Measurements from ENCODE around the gene COBL.

The COBL gene

DNA sequence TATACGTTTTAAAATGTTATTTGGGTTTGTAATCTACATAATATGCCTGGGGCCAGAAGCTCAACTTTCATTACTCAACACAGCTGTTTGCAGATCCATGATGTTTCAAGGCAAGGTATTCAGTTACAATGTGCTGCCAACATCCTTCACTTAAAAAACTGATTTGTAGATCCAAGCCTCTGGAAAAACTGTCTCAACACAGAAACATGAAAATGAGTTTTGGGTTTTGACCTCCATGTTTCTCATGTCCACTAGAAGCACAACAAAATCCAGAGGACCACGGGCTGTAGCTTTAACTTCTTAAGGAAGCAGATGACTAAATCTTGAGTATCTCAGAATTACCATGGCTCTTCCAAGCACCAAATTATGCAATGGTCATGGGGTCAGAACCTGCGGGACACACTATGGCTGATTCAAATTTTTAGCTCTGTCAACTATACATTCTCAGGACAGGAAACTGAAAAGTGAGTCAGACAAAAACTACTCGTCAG, 286.9 kb downstream of the COBL start:
- no peak overlapping the region for H3K4me3 ChIP-seq (ENCODE audit: low read depth, low read length)
- DNase-seq (ENCODE audit: low read depth) = no peak
- TF ChIP-seq, protein P1, sequence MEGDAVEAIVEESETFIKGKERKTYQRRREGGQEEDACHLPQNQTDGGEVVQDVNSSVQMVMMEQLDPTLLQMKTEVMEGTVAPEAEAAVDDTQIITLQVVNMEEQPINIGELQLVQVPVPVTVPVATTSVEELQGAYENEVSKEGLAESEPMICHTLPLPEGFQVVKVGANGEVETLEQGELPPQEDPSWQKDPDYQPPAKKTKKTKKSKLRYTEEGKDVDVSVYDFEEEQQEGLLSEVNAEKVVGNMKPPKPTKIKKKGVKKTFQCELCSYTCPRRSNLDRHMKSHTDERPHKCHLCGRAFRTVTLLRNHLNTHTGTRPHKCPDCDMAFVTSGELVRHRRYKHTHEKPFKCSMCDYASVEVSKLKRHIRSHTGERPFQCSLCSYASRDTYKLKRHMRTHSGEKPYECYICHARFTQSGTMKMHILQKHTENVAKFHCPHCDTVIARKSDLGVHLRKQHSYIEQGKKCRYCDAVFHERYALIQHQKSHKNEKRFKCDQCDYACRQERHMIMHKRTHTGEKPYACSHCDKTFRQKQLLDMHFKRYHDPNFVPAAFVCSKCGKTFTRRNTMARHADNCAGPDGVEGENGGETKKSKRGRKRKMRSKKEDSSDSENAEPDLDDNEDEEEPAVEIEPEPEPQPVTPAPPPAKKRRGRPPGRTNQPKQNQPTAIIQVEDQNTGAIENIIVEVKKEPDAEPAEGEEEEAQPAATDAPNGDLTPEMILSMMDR (IDR thresholded peaks at IDR 0.05; ENCODE audit: insufficient read depth, low read depth, low read length, missing control alignments) = no peak

DNA sequence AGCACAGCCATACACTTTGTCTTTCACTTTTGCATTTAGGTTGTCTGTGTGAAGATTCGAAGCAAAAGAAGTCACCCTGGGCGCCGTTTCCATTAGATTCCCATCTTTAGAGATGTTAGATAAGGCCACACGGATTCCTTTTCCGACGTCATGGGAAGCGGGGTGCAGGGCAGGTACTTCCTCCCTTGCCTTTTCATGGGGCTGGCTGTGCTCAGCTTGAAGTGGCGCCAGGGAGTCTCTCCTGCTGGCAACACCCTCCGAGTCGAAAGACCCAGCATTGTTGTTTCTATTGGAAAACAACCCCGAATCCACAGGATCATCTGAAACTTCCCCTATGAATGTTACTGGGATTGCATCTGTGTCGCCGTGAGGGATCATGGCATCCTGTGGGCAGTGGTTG, 287.5 kb downstream of the COBL start:
- TF ChIP-seq, protein P1 (IDR thresholded peaks at IDR 0.05; ENCODE audit: insufficient read depth, low read depth, low read length, missing control alignments) = no peak
- no peak overlapping the region for H3K4me3 ChIP-seq (ENCODE audit: low read depth, low read length)
- DNase-seq (ENCODE audit: low read depth) = no peak

DNA sequence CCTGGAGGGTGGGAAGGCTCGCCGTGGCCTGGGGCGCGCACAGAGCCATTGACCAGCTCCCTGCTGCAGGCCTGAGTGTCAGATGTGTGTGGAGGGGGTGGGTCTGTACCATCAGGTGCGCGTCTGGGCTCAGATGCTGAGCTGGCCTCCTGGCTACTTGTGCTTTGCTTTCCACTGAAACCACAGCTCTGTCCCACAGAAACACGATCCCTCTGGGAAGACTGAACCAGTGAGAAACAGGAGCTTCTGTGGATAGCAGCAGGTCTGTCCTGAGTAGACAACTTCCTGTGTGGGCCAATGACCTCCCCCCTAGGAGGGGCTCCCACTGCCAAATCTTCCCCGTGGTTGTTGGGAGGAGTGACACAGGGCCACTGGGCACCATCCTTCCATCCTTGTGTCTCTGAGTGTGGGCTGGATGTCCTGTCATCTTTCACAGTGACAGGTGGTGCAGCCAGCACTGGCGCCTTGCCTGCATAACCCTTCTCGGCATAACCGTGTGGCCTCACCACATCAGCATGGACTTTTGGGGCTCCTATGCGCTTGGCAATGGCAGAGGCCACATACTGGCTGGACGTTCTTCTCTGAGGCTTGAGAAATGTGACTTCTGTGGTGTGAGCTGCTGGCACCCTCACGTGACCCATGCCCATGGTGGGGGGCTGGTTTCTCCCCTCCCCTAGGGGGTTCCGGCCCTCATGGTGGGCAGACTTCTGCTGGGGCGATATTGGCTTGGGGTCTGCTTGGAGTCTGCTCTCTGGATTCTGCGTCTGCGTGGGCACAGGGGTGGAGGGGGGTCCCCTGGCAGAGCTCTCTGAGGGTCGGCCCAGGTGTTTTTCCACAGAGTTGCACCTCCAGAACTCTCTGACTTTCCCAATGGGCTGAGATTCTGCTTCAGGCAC, 288.4 kb downstream of the COBL start:
- H3K4me3 ChIP-seq (ENCODE audit: low read depth, low read length) = no peak overlapping the region
- no peak for DNase-seq (ENCODE audit: low read depth)
- TF ChIP-seq, protein P1 (IDR thresholded peaks at IDR 0.05; ENCODE audit: insufficient read depth, low read depth, low read length, missing control alignments) = no peak

DNA sequence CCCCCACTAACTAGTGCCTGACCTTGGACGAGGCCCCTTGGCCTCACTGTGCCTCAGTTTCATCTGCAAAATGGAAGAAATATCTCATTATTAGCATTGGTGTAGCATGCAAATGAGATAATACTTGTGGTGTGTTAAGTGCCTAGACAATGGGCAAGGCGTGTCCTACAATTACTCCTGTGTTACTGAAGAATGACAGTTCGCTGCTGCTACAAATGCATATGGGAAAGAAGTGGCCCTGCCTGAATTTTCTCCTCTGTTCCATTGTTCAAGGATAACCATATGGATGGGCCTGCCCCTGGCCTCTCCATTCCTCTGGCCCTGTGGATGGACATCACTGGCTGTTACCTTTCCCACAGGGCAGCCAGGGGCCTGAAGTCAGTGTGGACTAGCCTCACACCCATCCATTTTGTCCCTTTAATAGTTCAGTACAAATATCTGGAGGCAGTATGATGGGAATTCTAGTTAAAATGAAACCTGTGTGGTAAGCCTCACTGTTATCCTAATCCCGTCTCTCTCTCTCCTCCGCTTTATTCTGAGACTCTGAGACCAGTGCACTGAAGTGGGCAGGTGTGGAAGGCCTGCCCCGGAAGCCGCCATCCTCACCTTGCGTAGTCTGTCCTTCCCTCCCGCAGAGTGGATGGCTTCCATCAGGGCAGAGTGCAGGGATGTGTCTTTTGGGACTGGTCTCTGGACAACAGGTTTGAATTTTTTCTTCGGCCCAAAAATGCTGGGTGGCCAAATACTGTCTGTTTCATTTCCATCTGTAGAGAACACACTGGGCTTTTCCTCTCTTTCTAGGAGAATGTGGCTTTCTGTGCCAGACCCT, 289.3 kb downstream of the COBL start:
- no peak overlapping the region for H3K4me3 ChIP-seq (ENCODE audit: low read depth, low read length)
- TF ChIP-seq, protein P1 (IDR thresholded peaks at IDR 0.05; ENCODE audit: insufficient read depth, low read depth, low read length, missing control alignments) = no peak
- no peak for DNase-seq (ENCODE audit: low read depth)

DNA sequence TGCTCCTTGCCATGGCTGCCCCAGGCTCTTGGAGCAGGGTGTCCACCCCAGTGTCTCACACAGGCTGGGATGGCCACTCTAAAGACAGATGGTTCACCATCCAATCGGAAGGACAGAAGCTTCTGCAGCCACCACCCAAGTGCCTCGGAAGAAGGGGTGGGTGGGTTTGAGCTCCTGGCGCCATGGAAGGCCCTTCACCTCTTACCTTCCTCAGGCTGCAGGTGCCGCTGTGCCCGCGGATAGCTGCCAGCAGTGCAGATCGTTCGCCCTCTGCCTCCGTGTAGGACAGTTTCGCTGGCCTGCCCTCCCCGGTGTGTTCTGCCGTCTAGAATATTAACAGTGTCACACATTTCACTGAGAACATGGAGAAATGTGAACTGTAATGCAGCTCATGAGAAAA, 290.3 kb downstream of the COBL start:
- TF ChIP-seq, protein P1 (IDR thresholded peaks at IDR 0.05; ENCODE audit: insufficient read depth, low read depth, low read length, missing control alignments) = no peak
- H3K4me3 ChIP-seq (ENCODE audit: low read depth, low read length) = no peak overlapping the region
- DNase-seq (ENCODE audit: low read depth) = no peak

DNA sequence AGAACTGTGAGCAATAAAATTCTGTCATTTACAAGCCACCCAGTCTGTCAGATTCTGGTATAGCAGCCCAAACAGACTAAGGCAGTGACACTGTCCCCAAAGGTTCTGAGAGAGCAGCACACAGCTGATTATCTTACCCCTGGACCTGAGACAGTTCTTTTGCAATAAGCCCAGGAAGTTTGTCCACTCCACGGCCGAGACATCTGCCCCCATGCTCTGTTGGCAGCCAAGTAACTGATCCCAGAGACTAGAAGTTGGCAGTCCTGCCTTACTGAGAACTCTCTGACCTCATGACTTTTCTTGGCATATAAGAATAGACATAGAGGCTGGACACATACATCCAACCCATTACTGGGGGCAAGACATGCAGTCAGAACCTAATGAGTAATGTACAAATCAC, 290.9 kb downstream of the COBL start:
- DNase-seq (ENCODE audit: low read depth) = no peak
- TF ChIP-seq, protein P1 (IDR thresholded peaks at IDR 0.05; ENCODE audit: insufficient read depth, low read depth, low read length, missing control alignments) = no peak
- H3K4me3 ChIP-seq (ENCODE audit: low read depth, low read length) = no peak overlapping the region
